Glutamatergic neuron (in vitro differentiated cells): Measurements from ENCODE around the gene VPS26B. TPM values are rescaled to one million over a fixed set of nuclear protein-coding genes. Genes with fewer than 3 reads are reported as not detected.
A peak's percentile ranks its signal among the peaks of the same experiment; 100 is the strongest.

Experiments
- DNase-seq: peaks from one replicate; pipeline ENCODE4 v3.0.0; 2022
- H3K27ac Mint-ChIP-seq: one replicate; pipeline ENCODE4 v1.8.0; 2020; ENCODE audit warnings: mild to moderate bottlenecking, mixed read lengths, inconsistent platforms; ENCODE audit not compliant: unreplicated experiment
- H3K27me3 Mint-ChIP-seq: one replicate; pipeline ENCODE4 v1.8.0; 2020; ENCODE audit warnings: mild to moderate bottlenecking, moderate library complexity, mixed read lengths, inconsistent platforms; ENCODE audit not compliant: unreplicated experiment
- H3K36me3 Mint-ChIP-seq: one replicate; pipeline ENCODE4 v1.8.0; 2020; ENCODE audit warnings: mild to moderate bottlenecking, mixed read lengths, inconsistent platforms; ENCODE audit not compliant: unreplicated experiment
- H3K4me1 Mint-ChIP-seq: one replicate; pipeline ENCODE4 v1.8.0; 2020; ENCODE audit warnings: mild to moderate bottlenecking, low read depth, mixed read lengths, inconsistent platforms; ENCODE audit not compliant: unreplicated experiment
- H3K4me3 Mint-ChIP-seq: one replicate; pipeline ENCODE4 v1.8.0; 2020; ENCODE audit warnings: mild to moderate bottlenecking, mixed read lengths, inconsistent platforms; ENCODE audit not compliant: unreplicated experiment
- H3K9me3 Mint-ChIP-seq: one replicate; pipeline ENCODE4 v1.8.0; 2020; ENCODE audit warnings: mild to moderate bottlenecking, moderate library complexity, mixed read lengths, inconsistent platforms; ENCODE audit not compliant: unreplicated experiment
- CTCF ChIP-seq: fragments of 200-600 bp; sonication (generic); IDR thresholded peaks from one replicate; pipeline ENCODE4 v1.5.0; 2021; ENCODE audit not compliant: partially characterized antibody, unreplicated experiment
- total RNA-seq: library from RNA; stranded (reverse); fragmentation: NEBNext Ultra II Directional; extraction: Animal tissue kit (Norgen Biotek cat#: 25700); gene quantifications from one replicate; pipeline ENCODE4 v1.2.1, GENCODE V29; 2021; ENCODE audit not compliant: unreplicated experiment

VPS26B gene
- total RNA-seq, 1 donor from 2014 or later, result 63.6 TPM

DNA sequence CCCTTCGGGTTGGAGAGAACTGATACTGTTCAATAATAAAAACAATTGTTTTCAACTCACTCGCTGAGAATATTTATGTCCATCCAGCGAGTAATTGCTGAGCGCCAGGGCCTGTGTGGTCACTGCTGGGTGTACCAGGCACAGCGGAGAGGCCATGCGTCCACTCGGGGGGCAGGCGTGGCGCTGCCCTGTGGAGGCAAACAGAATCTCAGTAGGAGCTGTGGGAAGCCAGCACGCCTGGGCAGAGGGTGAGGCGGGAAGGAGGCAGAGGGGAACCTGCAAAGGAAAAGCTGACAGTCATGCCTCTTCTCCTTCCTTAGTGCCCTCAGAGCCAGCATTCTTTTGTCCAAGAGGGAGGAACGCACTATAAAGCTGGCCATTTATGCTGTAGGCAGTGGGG lies 63.1 kb downstream of the VPS26B start:
- Mint-ChIP-seq H3K36me3 (no peaks in the 10 kb centered on the region), H3K4me1 (peaks cover 5% of the 10 kb centered on the region), H3K27ac (no peak overlapping the region), H3K9me3 (peaks cover 1% of the 10 kb centered on the region), H3K27me3 (peaks cover 2% of the 10 kb centered on the region), H3K4me3 (no peak overlapping the region)
- TF ChIP-seq CTCF, result no peak
- no peak for DNase-seq

DNA sequence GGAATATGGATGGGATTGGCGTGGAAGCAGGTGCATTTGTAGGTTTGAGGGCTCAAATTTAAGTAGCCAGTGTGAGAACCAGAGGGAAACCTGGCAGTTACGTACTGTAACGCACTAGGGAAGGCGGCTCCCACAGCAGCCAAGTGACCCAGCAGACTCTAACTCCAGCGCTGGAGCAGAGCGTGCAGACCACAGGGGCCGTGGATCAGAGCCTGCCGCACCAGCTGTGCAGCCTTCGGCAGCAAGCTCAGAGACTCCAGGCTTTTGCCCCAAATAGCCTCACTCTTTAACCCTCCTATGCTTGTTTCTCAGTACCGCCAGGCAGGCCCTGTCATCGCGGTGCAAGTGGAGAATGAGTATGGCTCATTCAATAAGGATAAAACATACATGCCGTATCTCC lies 64.0 kb downstream of the VPS26B start:
- Mint-ChIP-seq H3K4me1 (peaks cover 5% of the 10 kb centered on the region), H3K4me3 (no peak overlapping the region), H3K9me3 (peaks cover 1% of the 10 kb centered on the region), H3K27ac (no peak overlapping the region), H3K36me3 (no peaks in the 10 kb centered on the region), H3K27me3 (peaks cover 2% of the 10 kb centered on the region)
- TF ChIP-seq CTCF, result no peak
- DNase-seq, result no peak

DNA sequence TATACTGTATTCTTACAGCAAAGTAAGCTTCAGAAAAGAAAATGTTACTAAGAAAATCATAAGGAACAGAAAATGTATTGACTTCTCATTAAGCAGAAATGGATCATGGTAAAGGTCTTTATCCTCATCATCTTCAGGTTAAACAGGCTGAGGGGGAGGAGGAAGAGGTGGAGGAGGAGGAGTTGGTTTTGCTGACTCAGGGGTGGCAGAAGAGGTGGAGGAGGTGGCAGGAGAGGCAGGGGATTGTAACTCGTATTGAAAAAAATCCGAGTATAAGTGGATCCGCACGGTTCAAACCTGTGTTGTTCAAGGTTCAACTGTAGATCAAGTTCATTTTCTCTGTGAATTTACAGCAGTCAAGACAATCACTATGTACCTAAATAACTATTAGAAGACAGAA lies 64.7 kb downstream of the VPS26B start:
- H3K27ac Mint-ChIP-seq, result no peak overlapping the region
- no peak overlapping the region for H3K4me3 Mint-ChIP-seq
- H3K4me1 Mint-ChIP-seq, result peaks cover 5% of the 10 kb centered on the region
- H3K27me3 Mint-ChIP-seq, result peaks cover 2% of the 10 kb centered on the region
- no peaks in the 10 kb centered on the region for H3K36me3 Mint-ChIP-seq
- TF ChIP-seq CTCF, result no peak
- DNase-seq, result no peak
- peaks cover 1% of the 10 kb centered on the region for H3K9me3 Mint-ChIP-seq

DNA sequence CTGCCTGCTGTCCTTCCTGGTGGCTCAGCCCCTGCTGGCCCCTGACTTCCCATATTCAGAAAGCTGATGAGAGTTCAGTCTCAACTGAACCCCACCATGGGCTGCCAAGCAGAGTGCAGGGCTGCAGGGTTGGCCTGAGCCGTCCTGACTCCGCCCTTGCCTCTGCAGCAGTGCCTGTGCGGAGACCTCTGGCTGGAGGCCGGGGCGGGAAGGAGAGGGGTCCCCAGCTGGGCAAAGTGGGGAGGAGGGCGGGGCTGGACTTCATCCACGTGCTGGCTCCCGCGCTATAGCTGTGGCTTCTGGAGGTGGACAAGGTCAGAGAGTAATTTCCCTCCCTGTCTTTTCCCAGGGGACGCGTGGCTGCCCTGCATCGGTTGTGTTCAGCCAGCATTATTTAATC lies 65.3 kb downstream of the VPS26B start:
- TF ChIP-seq CTCF, result no peak
- H3K4me3 Mint-ChIP-seq, result no peak overlapping the region
- peaks cover 5% of the 10 kb centered on the region for H3K4me1 Mint-ChIP-seq
- peaks cover 5% of the 10 kb centered on the region for H3K27me3 Mint-ChIP-seq
- H3K27ac Mint-ChIP-seq, result no peak overlapping the region
- peak; percentile 37 for DNase-seq
- H3K36me3 Mint-ChIP-seq, result no peaks in the 10 kb centered on the region
- peaks cover 1% of the 10 kb centered on the region for H3K9me3 Mint-ChIP-seq

- Mint-ChIP-seq H3K4me1 (peaks cover 5% of the 10 kb centered on the region), H3K27ac (peak overlapping the region; percentile 25), H3K9me3 (peaks cover 1% of the 10 kb centered on the region), H3K4me3 (no peak overlapping the region), H3K27me3 (peaks cover 5% of the 10 kb centered on the region), H3K36me3 (no peaks in the 10 kb centered on the region)
- no peak for TF ChIP-seq CTCF
- no peak for DNase-seq
These were observed 66.2 kb downstream of the VPS26B start for GRCh38 chr11:134290646-134291045.
